Measurements from ENCODE around the gene PSTK. TPM values are rescaled to one million over a fixed set of nuclear protein-coding genes. Genes with fewer than 3 reads are reported as not detected.

The PSTK gene
- total and polyA plus RNA-seq, 9 of the 15 experiments (the other 6 are each of a cell fraction or from before 2014, with no cell fraction given): 13.2 to 49.7 (median 18.9) TPM

- TF ChIP-seq TRIM28 (IDR thresholded peaks at IDR 0.05) (no peak), MYC (IDR thresholded peaks at IDR 0.05; ENCODE audit: low read depth, low read length) (peak; percentile 70), MYC (CRISPR knock-in tag; IDR thresholded peaks at IDR 0.05; ENCODE audit: borderline replicate concordance, low read depth) (no peak), PHF20 (IDR thresholded peaks at IDR 0.05; ENCODE audit: partially characterized antibody) (peak; percentile 94), PBX2 (CRISPR knock-in tag; IDR thresholded peaks at IDR 0.05; ENCODE audit: low read depth) (no peak), PBX2 (tag; conservative IDR thresholded peaks at IDR 0.05; ENCODE audit: low read depth) (no peak), REST (IDR thresholded peaks at IDR 0.05; ENCODE audit: borderline replicate concordance) (peak; percentile 22; the same call in 1 of the 2 replicates), REST (CRISPR knock-in tag; IDR thresholded peaks at IDR 0.05; ENCODE audit: low read depth) (no peak; the same call in 1 of the 2 replicates), ZNF507 (tag; conservative IDR thresholded peaks at IDR 0.05) (no peak), GATAD2A (IDR thresholded peaks at IDR 0.05) (no peak), THAP7 (CRISPR knock-in tag; IDR thresholded peaks at IDR 0.05) (no peak), MYBL2 (IDR thresholded peaks at IDR 0.05; ENCODE audit: low read depth) (no peak), MYBL2 (CRISPR knock-in tag; IDR thresholded peaks at IDR 0.05; ENCODE audit: borderline replicate concordance) (no peak), XRCC3 (IDR thresholded peaks at IDR 0.05) (no peak), MEF2D (tag; conservative IDR thresholded peaks at IDR 0.05; ENCODE audit: low read depth) (no peak), DPF2 (IDR thresholded peaks at IDR 0.05) (no peak; the same call in 1 of the 2 replicates), NR4A1 (CRISPR knock-in tag; IDR thresholded peaks at IDR 0.05) (no peak), NR4A1 (tag; IDR thresholded peaks at IDR 0.05) (no peak), PHB2 (IDR thresholded peaks at IDR 0.05; ENCODE audit: low read depth) (no peak)
These were observed at the start of gene PSTK (continued) for GRCh38 chr10:122980209-122981065.

All from K562 (cell line).